ENCODE results near the gene NDST1. TPM values are rescaled to one million over a fixed set of nuclear protein-coding genes. Genes with fewer than 3 reads are reported as not detected.

The NDST1 gene
- total RNA-seq, 4 donors from 2014 or later, result 36.1 to 70.5 (median 50.5) TPM

- in situ Hi-C loops (cut with MboI; ENCODE audit: low sequenced_read_pairs in 4 of 4) (no loop called here), intact Hi-C loops (cut with DNase I; ENCODE audit: low total_unique reads) (no loop called here)
- TF ChIP-seq CTCF (IDR thresholded peaks at IDR 0.05 in 4 of 5, conservative IDR thresholded peaks at IDR 0.05 in 1 of 5) (no peak), POLR2A (IDR thresholded peaks at IDR 0.05) (no peak)
Measured at GRCh38 chr5:150506571-150507473, 1.1 kb upstream of the NDST1 start.

GRCh38 chr5:150508277-150508640, 328 bp downstream of the NDST1 start:
- no peaks in the 10 kb centered on the region for H3K9me3 ChIP-seq
- peak overlapping the region; percentile 15 to 90 (median 88) for H3K27ac ChIP-seq
- H3K4me1 ChIP-seq, result peaks cover 91 to 92% of the 10 kb centered on the region in 2 donors
- no peaks in the 10 kb centered on the region for H3K36me3 ChIP-seq
- intact Hi-C loops (cut with DNase I; ENCODE audit: low total_unique reads) (no loop called here), in situ Hi-C loops (cut with MboI; ENCODE audit: low sequenced_read_pairs in 4 of 4) (no loop called here)
- ATAC-seq (no peak), DNase-seq (no peak)
- TF ChIP-seq POLR2A (IDR thresholded peaks at IDR 0.05), result no peak
- no peak for TF ChIP-seq CTCF (IDR thresholded peaks at IDR 0.05 in 4 of 5, conservative IDR thresholded peaks at IDR 0.05 in 1 of 5)
- no peak overlapping the region for H3K4me3 ChIP-seq
- no peaks in the 10 kb centered on the region for H3K27me3 ChIP-seq

More at GRCh38 chr5:150506571-150507473, 1.1 kb upstream of the NDST1 start:
- no peaks in the 10 kb centered on the region for H3K27me3 ChIP-seq
- H3K36me3 ChIP-seq, result no peaks in the 10 kb centered on the region
- peaks cover 93 to 94% of the 10 kb centered on the region in 2 donors for H3K4me1 ChIP-seq
- peak overlapping the region; percentile 85 to 90 (median 89) for H3K27ac ChIP-seq
- ATAC-seq, result peak in 1 of 2 donors; percentile 4
- H3K9me3 ChIP-seq, result no peaks in the 10 kb centered on the region
- H3K4me3 ChIP-seq, result no peak overlapping the region
- DNase-seq, result peak in 1 of 2 donors; percentile 51

- intact Hi-C loops (cut with DNase I; ENCODE audit: low total_unique reads) (no loop called here), in situ Hi-C loops (cut with MboI; ENCODE audit: low sequenced_read_pairs in 4 of 4) (no loop called here)
- no peak for ATAC-seq
- no peak for DNase-seq
- no peaks in the 10 kb centered on the region for H3K9me3 ChIP-seq
- H3K4me1 ChIP-seq, result peaks cover 85 to 86% of the 10 kb centered on the region in 2 donors
- no peaks in the 10 kb centered on the region for H3K36me3 ChIP-seq
- no peak for TF ChIP-seq POLR2A (IDR thresholded peaks at IDR 0.05)
- TF ChIP-seq CTCF (IDR thresholded peaks at IDR 0.05 in 4 of 5, conservative IDR thresholded peaks at IDR 0.05 in 1 of 5), result no peak
- no peaks in the 10 kb centered on the region for H3K27me3 ChIP-seq
- H3K4me3 ChIP-seq, result no peak overlapping the region
- peak overlapping the region in 2 of 4 donors; percentile 15 to 90 for H3K27ac ChIP-seq
Measured at GRCh38 chr5:150508828-150509227, 897 bp downstream of the NDST1 start.

GRCh38 chr5:150509992-150510391, 2.1 kb downstream of the NDST1 start:
- in situ Hi-C loops (cut with MboI; ENCODE audit: low sequenced_read_pairs in 4 of 4) (loop anchor here in 1 of 4 donors (10.0 kb wide), 1 partner anchor 45 kb away; no protein-coding TSS in a partner anchor), intact Hi-C loops (cut with DNase I; ENCODE audit: low total_unique reads) (no loop called here)
- Histone ChIP-seq H3K27me3 (no peaks in the 10 kb centered on the region), H3K9me3 (no peaks in the 10 kb centered on the region), H3K4me3 (no peak overlapping the region), H3K27ac (peak overlapping the region; percentile 34 to 60 (median 48)), H3K4me1 (peaks cover 78 to 83% of the 10 kb centered on the region in 2 donors), H3K36me3 (no peaks in the 10 kb centered on the region)
- DNase-seq (no peak), ATAC-seq (no peak)
- no peak for TF ChIP-seq CTCF (IDR thresholded peaks at IDR 0.05 in 4 of 5, conservative IDR thresholded peaks at IDR 0.05 in 1 of 5)
- no peak for TF ChIP-seq POLR2A (IDR thresholded peaks at IDR 0.05)

Measured in gastrocnemius medialis (tissue), 4 donors.